ENCODE measurements around the gene ACACA. TPM values are rescaled to one million over a fixed set of nuclear protein-coding genes. Genes with fewer than 3 reads are reported as not detected.
A peak's percentile ranks its signal among the peaks of the same experiment; 100 is the strongest.

Gene ACACA
- total and polyA plus RNA-seq, 9 of the 15 experiments (the other 6 are each of a cell fraction or from before 2014, with no cell fraction given) = 35.9 to 135 (median 88.4) TPM

GRCh38 chr17:37247825-37248224 is 158.8 kb downstream of the ACACA start:
- no peaks in the 10 kb centered on the region for H3K9me1 ChIP-seq (ENCODE audit: control insufficient read depth, insufficient read depth, low read length)
- no peak overlapping the region for H3K4me3 ChIP-seq
- BruUV-seq (replicated peaks) = no TSS peak
- POLR2A ChIA-PET = no interaction called here
- FAIRE-seq (no peak), DNase-seq (ENCODE audit: extremely low read depth in 1 of 4, low spot score in 3 of 4) (no peak), ATAC-seq (no peak)
- no peaks in the 10 kb centered on the region for H4K20me1 ChIP-seq (replicated peaks; ENCODE audit: control insufficient read depth, insufficient read depth, low read length)
- no peaks in the 10 kb centered on the region for H3K27me3 ChIP-seq (ENCODE audit: control insufficient read depth in 2 of 2, insufficient read depth in 2 of 2, low read length in 2 of 2)
- no peak overlapping the region for H3K9ac ChIP-seq (ENCODE audit: insufficient read depth in 1 of 2, low read depth in 2 of 2, low read length in 2 of 2)
- no peak for TF ChIP-seq KLF1 (tag; IDR thresholded peaks at IDR 0.05)
- peak; percentile 70; the same call in 1 of the 2 replicates for TF ChIP-seq SPI1 (IDR thresholded peaks at IDR 0.05; ENCODE audit: borderline replicate concordance, low read depth, low read length)
- no peak for TF ChIP-seq ZNF561 (CRISPR knock-in tag; conservative IDR thresholded peaks at IDR 0.05)
- TF ChIP-seq ARHGAP35 (IDR thresholded peaks at IDR 0.05; ENCODE audit: partially characterized antibody) = no peak
- in situ Hi-C loops (cut with MboI) = loop anchor here (10.0 kb wide), 1 partner anchor 633 kb away; no protein-coding TSS in a partner anchor
- intact Hi-C loops (cut with micrococcal nuclease) = no loop called here
- peaks cover 96% of the 10 kb centered on the region for H3K36me3 ChIP-seq (ENCODE audit: control insufficient read depth, insufficient read depth, low read length)
- H3K9me3 ChIP-seq (replicated peaks; ENCODE audit: control insufficient read depth, insufficient read depth, low read depth, low read length) = no peaks in the 10 kb centered on the region
- CTCF ChIA-PET (ENCODE audit: low intra/inter-chr PET ratio) = interaction anchor here (0.6 kb wide), 1 partner anchor 642 kb away, joined by 3 read pairs; no protein-coding TSS in a partner anchor
- H3K4me1 ChIP-seq (replicated peaks in 1 of 2; ENCODE audit: control insufficient read depth in 2 of 2, insufficient read depth in 2 of 2, low read length in 2 of 2) = no peaks in the 10 kb centered on the region
- H3K4me2 ChIP-seq (ENCODE audit: insufficient read depth, low read length) = no peak overlapping the region
- WGBS (ENCODE audit: insufficient coverage, low coverage, missing lambda C conversion rate) = 100% methylated on average over 4 of the region's 4 CpGs
- no peak overlapping the region for H3K27ac ChIP-seq (ENCODE audit: extremely low read depth, low read depth, low read length)
- no peak overlapping the region for H2AFZ ChIP-seq (ENCODE audit: low read depth, low read length)
- no peaks in the 10 kb centered on the region for H3K79me2 ChIP-seq (ENCODE audit: control insufficient read depth, insufficient read depth, low read length)

GRCh38 chr17:37246085-37246484 is 160.6 kb downstream of the ACACA start:
- H4K20me1 ChIP-seq (replicated peaks; ENCODE audit: control insufficient read depth, insufficient read depth, low read length) = no peaks in the 10 kb centered on the region
- no peaks in the 10 kb centered on the region for H3K27me3 ChIP-seq (ENCODE audit: control insufficient read depth in 2 of 2, insufficient read depth in 2 of 2, low read length in 2 of 2)
- H3K9ac ChIP-seq (ENCODE audit: insufficient read depth in 1 of 2, low read depth in 2 of 2, low read length in 2 of 2) = no peak overlapping the region
- no peaks in the 10 kb centered on the region for H3K4me1 ChIP-seq (replicated peaks in 1 of 2; ENCODE audit: control insufficient read depth in 2 of 2, insufficient read depth in 2 of 2, low read length in 2 of 2)
- H3K36me3 ChIP-seq (ENCODE audit: control insufficient read depth, insufficient read depth, low read length) = peaks cover 96% of the 10 kb centered on the region
- H3K4me2 ChIP-seq (ENCODE audit: insufficient read depth, low read length) = no peak overlapping the region
- WGBS (ENCODE audit: insufficient coverage, low coverage, missing lambda C conversion rate) = 100% methylated on average over 2 of the region's 2 CpGs
- ChIA-PET CTCF (ENCODE audit: low intra/inter-chr PET ratio) (no interaction called here), POLR2A (no interaction called here)
- no peaks in the 10 kb centered on the region for H3K79me2 ChIP-seq (ENCODE audit: control insufficient read depth, insufficient read depth, low read length)
- no peak overlapping the region for H2AFZ ChIP-seq (ENCODE audit: low read depth, low read length)
- in situ Hi-C loops (cut with MboI) (loop anchor here (10.0 kb wide), 1 partner anchor 631 kb away; no protein-coding TSS in a partner anchor), intact Hi-C loops (cut with micrococcal nuclease) (no loop called here)
- ATAC-seq (no peak), DNase-seq (ENCODE audit: extremely low read depth in 1 of 4, low spot score in 3 of 4) (no peak), FAIRE-seq (no peak)
- H3K4me3 ChIP-seq = no peak overlapping the region
- no peaks in the 10 kb centered on the region for H3K9me1 ChIP-seq (ENCODE audit: control insufficient read depth, insufficient read depth, low read length)
- no peaks in the 10 kb centered on the region for H3K9me3 ChIP-seq (replicated peaks; ENCODE audit: control insufficient read depth, insufficient read depth, low read depth, low read length)
- no TSS peak for BruUV-seq (replicated peaks)
- H3K27ac ChIP-seq (ENCODE audit: extremely low read depth, low read depth, low read length) = no peak overlapping the region
- TF ChIP-seq RHOXF2B (CRISPR knock-in tag; conservative IDR thresholded peaks at IDR 0.05) (no peak), PTRF (tag; IDR thresholded peaks at IDR 0.05) (no peak), SP1 (CRISPR knock-in tag; IDR thresholded peaks at IDR 0.05) (no peak), ZFP1 (CRISPR knock-in tag; IDR thresholded peaks at IDR 0.05) (no peak), FOXP4 (CRISPR knock-in tag; IDR thresholded peaks at IDR 0.05; ENCODE audit: borderline replicate concordance) (no peak), NFRKB (IDR thresholded peaks at IDR 0.05; ENCODE audit: low read depth) (no peak), TCF7L2 (IDR thresholded peaks at IDR 0.05; ENCODE audit: low read depth, low read length) (no peak)

Data from K562 (cell line).